HCT116 (cell line): Measurements from ENCODE around the gene IFT88. TPM values are rescaled to one million over a fixed set of nuclear protein-coding genes. Genes with fewer than 3 reads are reported as not detected.

Experiments used
- ATAC-seq: fragments of 200-7000 bp; cut with Tn5 transposase; 2 replicates; pipeline ENCODE4 v1.9.1; 2020; ENCODE audit warnings: mild to moderate bottlenecking, moderate library complexity
- BruUV-seq: library from RNA; stranded (reverse); fragments of 400-500 nt; replicated peaks from 2 replicates; lab custom pipeline; 2021; lab: Mats Ljungman, UMichigan
- CTCF ChIA-PET: fragments of 300-600 bp; sonication (Branson Sonifier 250); formaldehyde crosslinking; loops from one replicate; lab custom pipeline; 2021; ENCODE audit warnings: antibody characterized with exemption; lab: Charles Lee
- POLR2A ChIA-PET: fragments of 300-600, 350-600 bp; sonication (Branson Sonifier 250); formaldehyde crosslinking; loops from one replicate; lab custom pipeline; 2021; ENCODE audit warnings: antibody characterized with exemption; lab: Charles Lee
- RAD21 ChIA-PET, 2 experiments: fragments of 300-600 bp; sonication (Branson Sonifier 250); formaldehyde crosslinking; loops; one replicate each; lab custom pipeline; 2023; ENCODE audit warnings: low total read pairs in 2 of 2; ENCODE audit not compliant: uncharacterized antibody in 2 of 2, unreplicated experiment in 2 of 2, low non-redundant PET in 1 of 2; lab: Charles Lee
- DNase-seq: peaks from one replicate; pipeline ENCODE4 v3.0.0-alpha.2; 2010; ENCODE audit warnings: low read depth, low spot score
- H2AFZ ChIP-seq: fragments of 200-600 bp; shearing (Covaris generic), sonication (generic); 2 replicates; pipeline ENCODE4 v1.6.1; 2017; ENCODE audit warnings: low read depth, mixed run types, mixed read lengths, antibody characterized with exemption, low read length; ENCODE audit not compliant: poor library complexity, severe bottlenecking
- H3K27ac ChIP-seq: 2 replicates; pipeline ENCODE4 v1.5.1; 2012; ENCODE audit warnings: low read depth, low read length
- H3K27me3 ChIP-seq: fragments of 200-600 bp; sonication (generic); 2 replicates; pipeline ENCODE4 v1.6.1; 2016; ENCODE audit warnings: mixed run types, low read length, mixed read lengths; ENCODE audit not compliant: insufficient read depth
- H3K36me3 ChIP-seq, 2 experiments: fragments of 200-500 bp in 1 of 2; fragments of 200-600 bp in 1 of 2; sonication (Bioruptor generic) in 1 of 2; sonication (generic) in 1 of 2; 2 replicates each; pipeline versions ENCODE4 v1.5.1 to v1.6.1; 2014 to 2016; ENCODE audit warnings: low read length in 2 of 2, inconsistent platforms in 1 of 2, mixed read lengths in 1 of 2, mixed run types in 1 of 2; ENCODE audit not compliant: insufficient read depth in 2 of 2, control insufficient read depth in 1 of 2
- H3K4me1 ChIP-seq, 2 experiments: fragments of 200-600 bp in 1 of 2; sonication (generic) in 1 of 2; 2 replicates each; pipeline versions ENCODE4 v1.5.1 to v1.6.1; 2012 to 2017; ENCODE audit warnings: low read length in 2 of 2, inconsistent platforms in 1 of 2, mild to moderate bottlenecking in 1 of 2, mixed read lengths in 1 of 2, mixed run types in 1 of 2, moderate library complexity in 1 of 2; ENCODE audit not compliant: insufficient read depth in 2 of 2, control insufficient read depth in 1 of 2
- H3K4me2 ChIP-seq: fragments of 200-600 bp; sonication (generic); 2 replicates; pipeline ENCODE4 v1.6.1; 2017; ENCODE audit warnings: mixed run types, low read length, mixed read lengths
- H3K4me3 ChIP-seq, 2 experiments: fragments of 200-600 bp in 1 of 2; sonication (generic) in 1 of 2; replicated peaks in 1 of 2; 2 replicates each; pipeline ENCODE4 v1.5.1; 2011 to 2016; ENCODE audit warnings: low read length in 2 of 2, control low read depth in 1 of 2, low read depth in 1 of 2, mild to moderate bottlenecking in 1 of 2, mixed read lengths in 1 of 2, mixed run types in 1 of 2
- H3K79me2 ChIP-seq: fragments of 200-600 bp; sonication (generic); 2 replicates; pipeline ENCODE4 v1.6.1; 2017; ENCODE audit warnings: mild to moderate bottlenecking, mixed run types, low read length, moderate library complexity, mixed read lengths; ENCODE audit not compliant: insufficient read depth
- H3K9ac ChIP-seq: fragments of 200-600 bp; sonication (generic); 2 replicates; pipeline ENCODE4 v1.6.1; 2016; ENCODE audit warnings: low read length, mixed read lengths
- H3K9me2 ChIP-seq: fragments of 200-600 bp; sonication (generic), shearing (Covaris generic); 2 replicates; pipeline ENCODE4 v1.6.1; 2017; ENCODE audit warnings: mixed run types, mild to moderate bottlenecking, moderate library complexity; ENCODE audit not compliant: insufficient read depth
- H3K9me3 ChIP-seq, 2 experiments: fragments of 200-500 bp in 1 of 2; fragments of 200-600 bp in 1 of 2; sonication (Bioruptor generic) in 1 of 2; sonication (generic) in 1 of 2; 2 replicates each; pipeline ENCODE4 v1.6.1; 2014 to 2017; ENCODE audit warnings: low read length in 2 of 2, mixed read lengths in 2 of 2, inconsistent platforms in 1 of 2, low read depth in 1 of 2, mild to moderate bottlenecking in 1 of 2, mixed run types in 1 of 2, moderate library complexity in 1 of 2; ENCODE audit not compliant: control insufficient read depth in 1 of 2, insufficient read depth in 1 of 2
- H4K20me1 ChIP-seq: fragments of 200-600 bp; sonication (generic), shearing (Covaris generic); 2 replicates; pipeline ENCODE4 v1.6.1; 2017; ENCODE audit warnings: mixed run types, mild to moderate bottlenecking, moderate library complexity; ENCODE audit not compliant: insufficient read depth
- ELF1 ChIP-seq: IDR thresholded peaks from 2 replicates; pipeline ENCODE4 v1.6.1; 2012; ENCODE audit warnings: low read depth, borderline replicate concordance
- EZH2 ChIP-seq: fragments of 200-600 bp; sonication (generic); IDR thresholded peaks from 2 replicates; pipeline ENCODE4 v1.6.1; 2017; ENCODE audit warnings: antibody characterized with exemption, mixed run types
- JUND ChIP-seq: IDR thresholded peaks from 2 replicates; pipeline ENCODE4 v1.6.1; 2012
- SIN3A ChIP-seq: IDR thresholded peaks from 2 replicates; pipeline ENCODE4 v1.6.1; 2012; ENCODE audit warnings: low read depth
- SP1 ChIP-seq: IDR thresholded peaks from 2 replicates; pipeline ENCODE4 v1.6.1; 2012; ENCODE audit warnings: low read depth
- TCF7L2 ChIP-seq: IDR thresholded peaks from 2 replicates; pipeline ENCODE4 v1.7.0; 2011; ENCODE audit warnings: borderline replicate concordance, inconsistent platforms; ENCODE audit not compliant: insufficient read depth, insufficient read length; ENCODE audit errors: extremely low read depth
- YY1 ChIP-seq: IDR thresholded peaks from 2 replicates; pipeline ENCODE4 v1.6.1; 2011; ENCODE audit warnings: low read length, low read depth, moderate library complexity, mild to moderate bottlenecking; ENCODE audit not compliant: insufficient replicate concordance; ENCODE audit errors: extremely low read depth
- intact Hi-C: fragments of 100-400 bp; cut with micrococcal nuclease; formaldehyde crosslinking; loops from 2 replicates; pipeline ENCODE4 v1.10.0; 2022
- total RNA-seq: library from RNA; stranded (reverse); gene quantifications from one replicate; pipeline ENCODE4 v1.2.1, GENCODE V29; 2021; ENCODE audit not compliant: unreplicated experiment
- TF ChIP-seq, protein P1 (sequence below): IDR thresholded peaks from 2 replicates; pipeline ENCODE4 v1.6.1; 2012
- TF ChIP-seq, protein P2 (sequence below): IDR thresholded peaks from 2 replicates; pipeline ENCODE4 v1.6.1; 2012; ENCODE audit warnings: low read depth
- TF ChIP-seq, protein P3 (sequence below), 3 experiments: fragments of 200-600 bp in 1 of 3; sonication (generic) in 1 of 3; IDR thresholded peaks in 2 of 3; conservative IDR thresholded peaks in 1 of 3; 2 replicates each; pipeline ENCODE4 v1.5.1; 2012 to 2017; ENCODE audit warnings: low read depth in 2 of 3, low read length in 2 of 3, antibody characterized with exemption in 1 of 3, borderline replicate concordance in 1 of 3, control low read depth in 1 of 3, mild to moderate bottlenecking in 1 of 3, mixed read lengths in 1 of 3, mixed run types in 1 of 3, moderate library complexity in 1 of 3; ENCODE audit not compliant: insufficient read depth in 1 of 3

The IFT88 gene
- total RNA-seq, 1 experiment from 2014 or later = 13.1 TPM

DNA sequence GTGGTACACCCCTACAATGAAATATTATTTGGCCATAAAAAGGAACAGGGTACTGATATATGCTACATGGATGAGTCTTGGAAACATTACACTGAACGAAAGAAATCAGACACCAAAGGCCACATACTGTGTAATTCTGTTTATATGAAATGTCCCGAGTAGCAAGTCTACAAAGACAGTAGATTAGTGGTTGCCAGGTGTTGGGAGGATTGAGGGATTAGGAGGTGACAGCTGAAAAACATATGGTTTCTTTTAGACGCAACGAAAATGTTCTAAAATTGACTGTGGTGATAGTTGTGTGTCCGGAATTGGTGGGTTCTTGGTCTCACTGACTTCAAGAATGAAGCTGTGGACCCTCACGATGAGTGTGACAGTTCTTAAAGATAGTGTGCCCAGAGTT is 171.7 kb downstream of the IFT88 start:
- no peak for DNase-seq
- Histone ChIP-seq H3K27ac (no peak overlapping the region), H3K9me3 (no peaks in the 10 kb centered on the region), H2AFZ (no peak overlapping the region), H3K9ac (no peak overlapping the region), H3K36me3 (no peaks in the 10 kb centered on the region), H3K27me3 (no peaks in the 10 kb centered on the region), H3K9me2 (no peaks in the 10 kb centered on the region), H3K4me3 (no peak overlapping the region), H3K79me2 (no peaks in the 10 kb centered on the region), H4K20me1 (no peaks in the 10 kb centered on the region), H3K4me1 (no peaks in the 10 kb centered on the region), H3K4me2 (no peak overlapping the region)
- CTCF ChIA-PET = no interaction called here
- RAD21 ChIA-PET = no interaction called here
- TF ChIP-seq, protein P1, sequence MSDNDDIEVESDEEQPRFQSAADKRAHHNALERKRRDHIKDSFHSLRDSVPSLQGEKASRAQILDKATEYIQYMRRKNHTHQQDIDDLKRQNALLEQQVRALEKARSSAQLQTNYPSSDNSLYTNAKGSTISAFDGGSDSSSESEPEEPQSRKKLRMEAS = no peak
- TF ChIP-seq SIN3A = no peak
- no peak for TF ChIP-seq JUND
- TF ChIP-seq ELF1 = no peak
- TF ChIP-seq, protein P2, sequence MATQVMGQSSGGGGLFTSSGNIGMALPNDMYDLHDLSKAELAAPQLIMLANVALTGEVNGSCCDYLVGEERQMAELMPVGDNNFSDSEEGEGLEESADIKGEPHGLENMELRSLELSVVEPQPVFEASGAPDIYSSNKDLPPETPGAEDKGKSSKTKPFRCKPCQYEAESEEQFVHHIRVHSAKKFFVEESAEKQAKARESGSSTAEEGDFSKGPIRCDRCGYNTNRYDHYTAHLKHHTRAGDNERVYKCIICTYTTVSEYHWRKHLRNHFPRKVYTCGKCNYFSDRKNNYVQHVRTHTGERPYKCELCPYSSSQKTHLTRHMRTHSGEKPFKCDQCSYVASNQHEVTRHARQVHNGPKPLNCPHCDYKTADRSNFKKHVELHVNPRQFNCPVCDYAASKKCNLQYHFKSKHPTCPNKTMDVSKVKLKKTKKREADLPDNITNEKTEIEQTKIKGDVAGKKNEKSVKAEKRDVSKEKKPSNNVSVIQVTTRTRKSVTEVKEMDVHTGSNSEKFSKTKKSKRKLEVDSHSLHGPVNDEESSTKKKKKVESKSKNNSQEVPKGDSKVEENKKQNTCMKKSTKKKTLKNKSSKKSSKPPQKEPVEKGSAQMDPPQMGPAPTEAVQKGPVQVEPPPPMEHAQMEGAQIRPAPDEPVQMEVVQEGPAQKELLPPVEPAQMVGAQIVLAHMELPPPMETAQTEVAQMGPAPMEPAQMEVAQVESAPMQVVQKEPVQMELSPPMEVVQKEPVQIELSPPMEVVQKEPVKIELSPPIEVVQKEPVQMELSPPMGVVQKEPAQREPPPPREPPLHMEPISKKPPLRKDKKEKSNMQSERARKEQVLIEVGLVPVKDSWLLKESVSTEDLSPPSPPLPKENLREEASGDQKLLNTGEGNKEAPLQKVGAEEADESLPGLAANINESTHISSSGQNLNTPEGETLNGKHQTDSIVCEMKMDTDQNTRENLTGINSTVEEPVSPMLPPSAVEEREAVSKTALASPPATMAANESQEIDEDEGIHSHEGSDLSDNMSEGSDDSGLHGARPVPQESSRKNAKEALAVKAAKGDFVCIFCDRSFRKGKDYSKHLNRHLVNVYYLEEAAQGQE = no peak
- TF ChIP-seq TCF7L2 = no peak
- no peak for TF ChIP-seq SP1
- POLR2A ChIA-PET = no interaction called here
- ATAC-seq = no peak
- BruUV-seq = no TSS peak
- intact Hi-C loops = no loop called here

DNA sequence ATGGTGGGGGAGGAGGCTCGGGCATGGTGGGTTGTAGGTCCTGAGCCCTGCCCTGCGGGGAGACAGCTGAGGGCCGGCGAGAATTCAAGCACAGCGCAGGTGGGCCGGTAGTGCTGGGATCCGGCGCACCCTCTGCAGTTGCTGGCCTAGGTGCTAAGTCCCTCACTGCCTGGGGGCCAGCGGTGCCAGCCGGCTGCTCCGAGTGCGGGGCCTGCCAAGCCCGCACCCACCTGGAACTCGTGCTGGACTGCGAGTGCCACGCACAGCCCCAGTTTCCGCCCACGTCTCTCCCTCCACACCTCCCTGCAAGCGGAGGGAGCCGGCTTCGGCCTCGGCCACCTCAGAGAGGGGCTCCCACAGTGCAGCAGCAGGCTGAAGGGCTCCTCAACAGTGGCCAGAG is 173.1 kb downstream of the IFT88 start:
- no TSS peak for BruUV-seq
- Histone ChIP-seq H3K4me3 (no peak overlapping the region), H3K4me2 (no peak overlapping the region), H3K9ac (no peak overlapping the region), H4K20me1 (no peaks in the 10 kb centered on the region), H3K79me2 (no peaks in the 10 kb centered on the region), H3K9me3 (no peaks in the 10 kb centered on the region), H3K9me2 (no peaks in the 10 kb centered on the region), H3K36me3 (no peaks in the 10 kb centered on the region), H2AFZ (no peak overlapping the region), H3K27ac (no peak overlapping the region), H3K27me3 (no peaks in the 10 kb centered on the region), H3K4me1 (no peaks in the 10 kb centered on the region)
- no peak for DNase-seq
- ChIA-PET POLR2A (no interaction called here), CTCF (no interaction called here), RAD21 (no interaction called here)
- no peak for ATAC-seq
- intact Hi-C loops = no loop called here
- TF ChIP-seq, protein P1 = no peak
- TF ChIP-seq, protein P2 = no peak
- TF ChIP-seq, protein P3, sequence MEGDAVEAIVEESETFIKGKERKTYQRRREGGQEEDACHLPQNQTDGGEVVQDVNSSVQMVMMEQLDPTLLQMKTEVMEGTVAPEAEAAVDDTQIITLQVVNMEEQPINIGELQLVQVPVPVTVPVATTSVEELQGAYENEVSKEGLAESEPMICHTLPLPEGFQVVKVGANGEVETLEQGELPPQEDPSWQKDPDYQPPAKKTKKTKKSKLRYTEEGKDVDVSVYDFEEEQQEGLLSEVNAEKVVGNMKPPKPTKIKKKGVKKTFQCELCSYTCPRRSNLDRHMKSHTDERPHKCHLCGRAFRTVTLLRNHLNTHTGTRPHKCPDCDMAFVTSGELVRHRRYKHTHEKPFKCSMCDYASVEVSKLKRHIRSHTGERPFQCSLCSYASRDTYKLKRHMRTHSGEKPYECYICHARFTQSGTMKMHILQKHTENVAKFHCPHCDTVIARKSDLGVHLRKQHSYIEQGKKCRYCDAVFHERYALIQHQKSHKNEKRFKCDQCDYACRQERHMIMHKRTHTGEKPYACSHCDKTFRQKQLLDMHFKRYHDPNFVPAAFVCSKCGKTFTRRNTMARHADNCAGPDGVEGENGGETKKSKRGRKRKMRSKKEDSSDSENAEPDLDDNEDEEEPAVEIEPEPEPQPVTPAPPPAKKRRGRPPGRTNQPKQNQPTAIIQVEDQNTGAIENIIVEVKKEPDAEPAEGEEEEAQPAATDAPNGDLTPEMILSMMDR (IDR thresholded peaks at IDR 0.05 in 2 of 3, conservative IDR thresholded peaks at IDR 0.05 in 1 of 3; ENCODE audit: borderline replicate concordance in 1 of 3, insufficient read depth in 1 of 3, low read depth in 2 of 3, low read length in 2 of 3) = no peak
- TF ChIP-seq YY1 (no peak), EZH2 (no peak)
